HG03025 (cell line): Measurements from ENCODE around the gene COX7A1.
"Not testable (repeated sequence)": the region's sequence is repeated elsewhere in the genome, so short reads cannot be mapped to it uniquely, and the experiment has no call there.

Source experiments
- ATAC-seq: cut with Tn5 transposase; IDR thresholded peaks from one replicate; pipeline ENCODE4 v1.9.1; 2021; ENCODE audit warnings: mild to moderate bottlenecking, moderate library complexity; ENCODE audit not compliant: unreplicated experiment, low FRiP score

The COX7A1 gene

DNA sequence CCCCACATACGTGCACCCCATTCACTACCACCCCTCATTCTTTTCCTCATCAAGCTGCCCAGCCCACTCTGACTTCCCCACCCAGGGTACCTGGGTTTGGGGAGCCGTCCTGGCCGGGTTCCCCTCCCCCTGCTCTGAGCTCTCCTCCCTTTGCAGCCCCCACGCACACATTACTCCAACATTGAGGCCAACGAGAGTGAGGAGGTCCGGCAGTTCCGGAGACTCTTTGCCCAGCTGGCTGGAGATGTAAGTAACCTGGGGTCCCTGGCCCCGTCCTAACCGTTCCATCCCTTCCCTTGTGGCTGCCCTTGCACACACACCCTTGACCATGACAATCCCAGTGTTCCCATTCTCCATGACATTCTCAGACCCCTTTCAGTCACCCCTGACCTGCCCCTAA, 9.8 kb downstream of the COX7A1 start:
- ATAC-seq = no peak

DNA sequence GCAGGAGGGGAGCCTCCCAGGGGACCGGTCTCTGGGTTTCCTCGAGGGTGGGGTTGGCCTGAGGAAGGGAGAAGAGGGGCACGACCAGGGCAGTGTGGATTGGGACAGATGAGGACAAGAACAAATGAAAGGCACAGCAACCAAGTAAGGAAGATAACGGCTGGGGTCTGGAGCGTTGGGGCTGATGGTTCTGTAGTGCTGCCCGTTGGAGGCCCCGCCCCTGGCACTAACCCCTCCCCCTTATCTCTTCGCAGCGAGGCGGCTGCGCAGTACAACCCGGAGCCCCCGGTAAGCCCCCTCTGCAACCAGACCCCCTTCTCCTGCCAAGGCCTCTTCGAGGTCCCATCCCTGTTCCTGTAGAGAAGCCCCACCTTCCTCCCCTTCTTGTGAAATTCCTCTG, 10.2 kb downstream of the COX7A1 start:
- no peak for ATAC-seq

DNA sequence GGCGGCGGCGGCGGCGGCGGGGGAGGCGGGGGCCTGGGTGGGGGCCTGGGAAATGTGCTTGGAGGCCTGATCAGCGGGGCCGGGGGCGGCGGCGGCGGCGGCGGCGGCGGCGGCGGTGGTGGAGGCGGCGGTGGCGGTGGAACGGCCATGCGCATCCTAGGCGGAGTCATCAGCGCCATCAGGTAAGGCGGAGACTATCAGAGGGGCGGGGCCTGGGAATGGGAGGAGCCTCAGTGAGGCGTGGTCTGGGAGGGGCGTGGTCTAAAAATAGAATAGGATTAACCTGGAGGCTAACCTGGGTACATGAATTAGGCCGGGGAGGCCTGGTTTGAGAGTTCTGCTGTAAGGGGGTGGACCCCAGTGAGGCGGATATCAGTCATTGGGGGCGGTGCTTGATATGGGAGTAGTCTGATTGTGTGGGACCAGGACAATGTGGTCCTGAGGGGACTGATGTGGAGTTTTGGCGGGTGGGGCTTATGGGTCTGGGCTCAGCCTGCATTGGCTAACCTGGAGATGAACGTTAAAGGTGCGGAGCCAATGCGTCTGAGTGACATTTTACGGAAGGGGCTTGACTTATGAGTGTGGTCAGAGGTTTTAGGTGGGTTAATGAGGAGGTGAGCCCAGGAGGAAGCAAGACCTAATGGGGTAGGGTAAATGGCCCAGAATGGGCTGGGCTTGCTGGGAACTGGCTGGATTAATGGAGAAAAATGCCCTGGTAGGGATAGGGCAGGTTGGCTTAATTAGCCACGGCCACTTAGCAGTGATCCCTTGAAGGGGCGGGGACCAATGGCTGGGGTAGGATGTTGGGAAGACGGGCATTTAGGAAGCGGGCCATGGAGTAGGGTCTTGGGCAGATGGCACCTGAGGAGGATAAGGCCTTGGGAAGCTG, 11.0 kb downstream of the COX7A1 start:
- ATAC-seq = no peak

DNA sequence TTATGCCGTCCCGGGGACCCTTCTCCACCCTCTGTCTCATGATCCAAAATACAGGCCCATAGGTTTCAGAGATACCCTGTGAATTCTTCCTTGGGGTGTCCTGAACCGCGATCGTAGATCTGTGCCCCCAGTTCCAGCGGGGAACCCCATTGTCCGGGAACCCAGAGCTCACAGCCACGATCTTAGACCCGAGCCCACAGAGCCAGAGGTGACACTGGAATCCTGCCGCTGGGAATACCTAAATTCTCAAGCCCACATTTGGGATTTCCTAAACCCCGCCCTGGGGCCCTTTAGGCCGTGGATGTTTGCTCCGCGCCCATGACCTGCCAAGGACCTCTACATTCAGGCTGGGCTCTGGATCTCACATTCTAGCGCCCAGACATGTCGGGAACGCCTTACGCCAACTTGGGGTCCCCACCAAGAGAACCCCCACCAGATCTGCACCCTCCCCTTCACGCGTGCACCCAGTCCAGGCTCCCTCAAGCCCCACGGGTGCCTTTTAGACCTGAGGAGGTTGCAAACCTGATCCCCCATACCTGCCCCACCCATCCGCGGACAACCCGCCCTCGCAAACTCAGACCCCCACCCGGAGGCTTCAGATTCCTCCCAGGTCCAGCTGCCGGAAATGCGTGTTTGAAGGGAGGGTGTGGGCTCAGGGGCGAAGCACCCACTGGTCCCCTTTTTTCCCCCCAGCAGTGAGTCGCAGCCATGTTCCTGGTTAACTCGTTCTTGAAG, 11.8 kb downstream of the COX7A1 start:
- no peak for ATAC-seq

DNA sequence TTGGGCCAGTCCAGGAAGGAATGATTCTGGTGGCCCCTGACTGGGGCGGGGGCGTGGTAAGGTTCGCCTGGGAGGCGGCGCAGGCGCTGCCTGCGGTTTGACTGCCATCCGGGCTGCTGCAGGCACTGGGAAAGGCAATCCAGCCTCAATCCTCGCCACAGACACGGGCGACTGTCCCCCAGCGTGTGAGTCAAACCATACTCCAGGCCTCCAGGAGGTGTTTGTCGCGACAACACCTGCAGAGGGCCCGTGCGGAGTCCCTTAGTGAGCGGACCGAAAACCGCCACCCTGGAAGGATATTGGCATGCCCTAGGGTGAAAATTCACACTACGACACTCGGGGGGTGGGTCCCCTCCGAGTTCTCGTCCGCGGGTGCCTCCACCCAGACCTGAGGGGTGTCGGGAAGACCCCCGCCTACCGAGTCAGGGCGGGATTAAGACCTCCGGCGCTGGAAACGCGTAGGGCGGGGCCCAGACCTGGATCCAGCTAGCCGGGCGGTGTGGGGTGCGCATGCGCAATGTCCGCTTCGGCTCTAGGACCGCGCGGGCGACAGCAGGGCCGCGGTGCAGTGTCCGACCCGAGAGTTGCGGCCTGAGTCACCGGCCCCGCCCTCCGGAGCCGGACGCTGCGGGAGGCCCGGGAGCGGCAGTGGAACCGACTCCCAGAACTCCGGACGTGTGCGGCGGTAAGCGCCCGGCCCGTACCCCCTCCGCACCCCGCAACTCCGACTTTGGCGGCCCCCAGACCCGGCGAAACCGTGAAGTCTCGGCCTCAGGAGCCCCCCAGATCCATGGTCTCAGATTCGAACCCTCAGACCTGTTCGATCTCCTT, 12.6 kb downstream of the COX7A1 start, which contains the start of gene CAPNS1:
Gene CAPNS1, plus strand, starts transcription at position 594 of the 831 bp plus-strand sequence. CDS start 946 bp downstream, outside the sequence.
- peak; percentile 76 for ATAC-seq

DNA sequence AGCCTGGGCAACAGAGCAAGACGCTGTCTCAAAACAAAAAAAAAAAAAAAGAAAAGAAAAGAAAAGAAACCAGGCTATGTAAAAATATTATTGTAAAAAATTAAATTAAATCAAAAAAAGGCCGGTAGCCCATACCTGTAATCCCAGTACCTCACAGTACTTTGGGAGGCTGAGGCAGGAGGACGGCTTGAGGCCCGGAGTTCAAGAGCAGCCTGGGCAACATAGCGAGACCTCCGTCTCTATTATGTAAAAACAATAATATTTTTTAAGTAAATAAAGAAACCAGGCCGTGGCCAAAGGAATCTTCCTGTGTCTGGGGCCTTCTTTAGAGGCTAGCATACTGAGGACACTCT, 13.2 kb downstream of the COX7A1 start:
- no peak for ATAC-seq

DNA sequence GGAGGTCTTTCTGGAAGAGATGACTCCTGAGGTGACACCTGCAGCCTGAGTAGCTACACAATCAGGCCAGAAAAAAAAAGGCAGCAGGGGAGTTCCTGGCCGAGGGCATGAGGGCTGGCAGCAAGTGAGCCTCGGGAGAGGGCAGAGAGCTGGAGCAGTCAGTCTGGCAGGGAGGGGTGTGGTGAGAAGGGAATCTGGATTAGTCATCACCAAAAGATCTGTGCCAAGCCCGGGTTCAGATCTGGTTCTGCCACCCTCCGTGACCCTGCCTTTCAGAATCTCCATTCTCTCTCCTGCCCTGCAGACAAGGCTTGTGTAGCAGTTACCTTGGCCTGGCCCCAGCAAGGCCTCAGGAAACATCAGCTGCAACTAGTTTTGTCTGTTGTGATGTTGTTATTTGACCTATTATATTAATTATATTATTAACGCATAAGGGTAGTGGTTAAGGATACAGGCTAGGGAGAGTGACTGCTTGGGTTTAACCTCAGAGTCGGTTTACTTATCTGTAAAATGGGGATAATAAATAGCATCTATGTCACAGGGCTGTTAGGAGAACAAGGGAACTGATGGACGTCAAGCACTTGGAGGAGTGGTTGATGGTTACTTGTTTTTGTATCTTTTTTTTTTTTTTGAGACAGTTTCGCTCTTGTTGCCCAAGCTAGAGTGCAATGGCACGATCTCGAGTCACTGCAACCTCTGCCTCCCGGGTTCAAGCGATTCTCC, 15.1 kb downstream of the COX7A1 start:
- ATAC-seq = no peak

DNA sequence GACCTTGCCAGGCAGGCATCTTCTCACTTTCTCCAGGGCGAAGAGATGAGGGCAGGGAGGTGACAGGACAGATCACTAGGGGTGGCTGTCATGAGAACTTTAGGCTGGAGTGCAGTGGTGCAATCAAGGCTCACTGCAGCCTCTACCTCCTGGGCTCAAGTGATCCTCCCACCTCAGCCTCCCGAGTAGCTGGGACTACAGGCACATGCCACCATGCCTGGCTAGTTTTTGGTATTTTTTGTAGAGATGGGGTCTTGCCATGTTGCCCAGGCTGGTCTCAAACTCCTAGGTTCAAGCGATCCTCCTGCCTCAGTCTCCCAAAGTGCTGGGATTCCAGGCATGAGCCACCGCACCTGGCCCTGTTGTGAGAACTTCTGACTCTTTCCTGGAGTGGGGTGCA, 17.4 kb downstream of the COX7A1 start:
- ATAC-seq = not testable (repeated sequence)

DNA sequence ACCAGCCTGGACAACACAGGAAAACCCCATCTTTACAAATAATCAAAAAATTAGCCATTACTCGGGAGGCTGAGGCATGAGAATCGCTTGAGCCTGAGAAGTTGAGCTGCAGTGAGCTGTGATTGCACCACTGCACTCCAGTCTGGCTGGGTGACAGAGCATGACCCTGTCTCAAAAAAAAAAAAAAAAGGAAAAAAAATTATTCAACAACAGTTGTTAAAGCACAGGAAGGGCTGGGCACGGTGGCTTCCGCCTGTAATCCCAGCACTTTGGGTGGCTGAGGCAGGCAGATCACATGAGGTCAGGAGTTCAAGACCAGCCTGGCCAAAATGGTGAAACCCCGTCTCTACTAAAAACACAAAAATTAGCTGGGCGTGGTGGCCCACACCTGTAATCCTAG, 21.0 kb downstream of the COX7A1 start:
- ATAC-seq = not testable (repeated sequence)

DNA sequence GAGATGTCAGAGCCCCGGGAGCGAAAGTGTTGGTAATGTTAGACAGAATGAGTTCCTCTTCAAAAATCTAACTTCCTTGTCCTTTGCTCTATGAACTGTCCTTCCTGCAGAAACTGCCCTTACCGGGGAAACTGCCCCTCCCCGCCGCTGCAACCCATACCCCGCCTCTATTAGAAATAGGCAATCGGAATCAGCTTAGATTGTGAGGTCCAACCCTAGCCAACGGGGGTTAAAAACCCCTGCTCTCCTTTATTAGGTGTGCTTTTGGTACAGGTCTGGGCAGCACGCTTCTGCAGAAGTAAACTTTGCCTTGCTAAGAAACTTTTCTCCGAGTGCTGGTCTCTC, 23.9 kb downstream of the COX7A1 start:
- no peak for ATAC-seq

DNA sequence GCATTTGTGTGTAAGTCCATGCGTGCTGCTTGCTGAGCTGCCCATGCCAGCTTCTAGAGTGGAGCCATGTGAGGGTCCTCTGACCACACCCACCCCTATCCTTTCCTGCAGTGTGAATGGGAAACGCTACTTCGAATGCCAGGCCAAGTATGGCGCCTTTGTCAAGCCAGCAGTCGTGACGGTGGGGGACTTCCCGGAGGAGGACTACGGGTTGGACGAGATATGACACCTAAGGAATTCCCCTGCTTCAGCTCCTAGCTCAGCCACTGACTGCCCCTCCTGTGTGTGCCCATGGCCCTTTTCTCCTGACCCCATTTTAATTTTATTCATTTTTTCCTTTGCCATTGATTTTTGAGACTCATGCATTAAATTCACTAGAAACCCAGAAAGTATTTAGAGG, 26.7 kb downstream of the COX7A1 start:
- no peak for ATAC-seq

DNA sequence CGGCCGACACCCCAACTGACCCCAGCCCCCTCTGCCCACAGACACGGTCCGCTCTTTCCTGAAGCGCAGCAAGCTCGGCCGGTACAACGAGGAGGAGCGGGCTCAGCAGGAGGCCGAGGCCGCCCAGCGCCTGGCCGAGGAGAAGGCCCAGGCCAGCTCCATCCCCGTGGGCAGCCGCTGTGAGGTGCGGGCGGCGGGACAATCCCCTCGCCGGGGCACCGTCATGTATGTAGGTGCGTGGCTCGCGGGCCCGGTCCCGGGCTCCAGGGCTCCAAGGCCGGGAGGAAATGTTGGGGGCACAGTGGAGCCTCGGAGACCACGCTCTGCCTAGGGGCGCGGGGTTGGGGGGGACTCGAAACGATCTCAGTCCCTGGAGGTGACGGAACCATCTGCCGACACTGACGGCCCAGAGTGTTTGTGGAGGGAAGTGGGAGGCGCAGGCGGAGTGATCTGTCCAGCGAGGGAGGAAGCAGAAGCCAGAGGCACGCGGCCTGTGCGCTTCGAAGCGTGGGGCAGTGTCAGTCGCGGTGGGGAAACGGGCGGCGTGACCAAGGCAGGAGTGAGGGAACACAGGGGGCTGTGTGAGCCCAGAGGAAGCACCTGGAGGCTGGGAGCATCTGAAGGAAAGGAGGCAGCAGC, 30.6 kb downstream of the COX7A1 start:
- ATAC-seq = no peak

DNA sequence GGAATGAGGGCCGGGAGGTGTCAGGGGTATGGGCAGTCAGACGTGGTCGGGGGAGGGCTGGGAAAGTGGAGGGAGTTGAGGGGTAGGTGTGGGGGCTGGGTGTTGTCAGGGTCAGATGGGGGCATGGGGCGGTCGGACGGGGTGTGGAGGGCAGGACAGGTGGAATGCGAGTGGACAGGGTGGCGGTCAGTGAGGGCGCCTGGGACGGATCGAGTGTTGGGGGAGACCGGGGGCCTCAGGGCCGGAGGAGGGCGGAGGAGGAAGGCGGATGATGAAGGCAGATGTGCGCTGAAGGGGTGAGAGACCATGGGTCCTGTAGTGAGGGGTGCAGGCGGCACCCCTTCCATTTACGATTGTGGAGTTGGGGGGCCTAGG, 31.3 kb downstream of the COX7A1 start:
- no peak for ATAC-seq

DNA sequence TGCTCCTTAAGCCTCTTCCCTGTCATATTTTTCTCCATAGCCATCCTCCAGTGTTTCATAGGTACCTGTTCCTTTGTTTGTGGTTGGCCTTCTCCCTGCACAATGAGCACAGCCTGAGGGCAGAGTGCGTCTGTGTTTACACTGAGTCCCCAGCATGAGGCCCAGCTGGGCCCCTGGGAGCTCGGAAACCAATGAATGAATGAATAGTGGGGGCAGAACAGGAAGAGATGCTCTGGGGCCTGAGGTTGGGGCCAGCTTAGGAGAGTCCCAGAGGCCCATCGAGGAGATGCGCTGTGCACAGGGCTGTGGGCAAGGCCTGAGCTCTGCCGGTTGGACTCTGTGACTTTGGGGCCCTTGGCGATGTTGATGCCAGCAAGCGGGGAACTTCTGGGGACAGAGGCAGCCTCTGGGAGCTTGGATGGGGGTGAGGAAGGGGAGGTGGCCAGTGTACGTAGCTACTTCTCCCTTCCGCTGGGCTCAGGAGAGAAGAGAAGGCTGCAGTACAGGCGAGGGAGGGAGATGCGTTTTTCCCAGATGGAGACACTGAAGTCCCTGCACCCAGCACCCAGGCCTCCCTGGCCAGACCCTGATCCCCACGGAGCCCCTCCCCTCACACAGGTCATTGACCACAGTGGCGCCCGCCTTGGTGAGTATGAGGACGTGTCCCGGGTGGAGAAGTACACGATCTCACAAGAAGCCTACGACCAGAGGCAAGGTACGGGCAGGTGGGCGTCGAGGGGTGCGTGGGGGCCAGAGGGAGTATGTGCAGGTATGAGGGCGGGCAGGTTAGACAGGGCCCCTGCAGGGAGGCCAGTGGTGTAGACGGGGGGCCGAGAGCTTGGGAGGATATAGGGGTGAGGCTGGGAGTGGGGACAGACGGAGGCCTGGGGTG, 31.9 kb downstream of the COX7A1 start:
- no peak for ATAC-seq

DNA sequence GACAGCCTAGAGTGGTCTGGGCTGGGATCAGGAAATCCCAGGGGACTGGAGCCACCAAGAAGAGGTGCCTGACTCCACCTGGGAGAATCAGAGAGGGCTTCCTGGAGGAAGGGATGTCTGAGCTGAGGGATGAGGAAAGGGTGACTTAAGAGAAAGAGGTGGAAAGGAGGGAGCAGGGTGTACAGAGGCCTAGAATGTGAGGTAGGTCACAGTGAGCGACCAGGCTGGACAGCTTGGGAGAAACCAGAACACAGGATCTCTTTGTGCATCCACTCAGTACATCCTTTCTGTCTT, 36.0 kb downstream of the COX7A1 start:
- no peak for ATAC-seq

DNA sequence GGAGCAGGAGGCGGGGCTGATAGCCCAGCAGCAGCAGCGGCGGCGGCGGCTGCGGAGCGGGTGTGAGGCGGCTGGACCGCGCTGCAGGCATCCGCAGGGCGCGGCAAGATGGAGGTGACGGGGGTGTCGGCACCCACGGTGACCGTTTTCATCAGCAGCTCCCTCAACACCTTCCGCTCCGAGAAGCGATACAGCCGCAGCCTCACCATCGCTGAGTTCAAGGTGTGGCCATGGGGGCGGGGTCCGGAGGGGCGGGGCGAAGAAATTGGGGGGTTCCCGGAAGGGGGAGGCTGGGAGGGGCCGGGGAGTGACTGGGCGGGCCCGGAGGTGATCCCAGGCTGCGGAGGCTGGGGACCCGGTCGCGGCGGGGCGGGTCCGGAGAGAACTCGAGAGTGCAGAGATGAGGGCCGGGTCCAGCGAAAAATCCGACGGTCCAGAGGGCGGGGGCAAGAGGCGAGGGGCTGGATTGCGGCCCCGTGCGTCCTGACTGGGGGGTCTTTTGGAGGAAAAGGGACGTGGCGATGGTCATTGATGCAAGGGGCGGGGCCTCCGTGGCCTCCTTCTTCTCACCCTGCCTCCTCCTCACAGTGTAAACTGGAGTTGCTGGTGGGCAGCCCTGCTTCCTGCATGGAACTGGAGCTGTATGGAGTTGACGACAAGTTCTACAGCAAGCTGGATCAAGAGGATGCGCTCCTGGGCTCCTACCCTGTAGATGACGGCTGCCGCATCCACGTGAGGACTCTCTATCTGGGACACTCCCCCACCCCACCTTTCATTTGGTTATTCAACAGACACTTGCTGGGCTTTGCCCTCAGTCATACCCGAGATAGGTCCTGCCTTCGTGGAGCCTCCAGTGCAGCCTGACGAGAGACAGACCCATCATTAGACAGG, 36.5 kb downstream of the COX7A1 start, which contains the start of gene TBCB:
Gene TBCB, plus strand, starts transcription at position 16 of the 891 bp plus-strand sequence. Its CDS starts 93 bp downstream, at position 109.
- peak; percentile 19 for ATAC-seq

DNA sequence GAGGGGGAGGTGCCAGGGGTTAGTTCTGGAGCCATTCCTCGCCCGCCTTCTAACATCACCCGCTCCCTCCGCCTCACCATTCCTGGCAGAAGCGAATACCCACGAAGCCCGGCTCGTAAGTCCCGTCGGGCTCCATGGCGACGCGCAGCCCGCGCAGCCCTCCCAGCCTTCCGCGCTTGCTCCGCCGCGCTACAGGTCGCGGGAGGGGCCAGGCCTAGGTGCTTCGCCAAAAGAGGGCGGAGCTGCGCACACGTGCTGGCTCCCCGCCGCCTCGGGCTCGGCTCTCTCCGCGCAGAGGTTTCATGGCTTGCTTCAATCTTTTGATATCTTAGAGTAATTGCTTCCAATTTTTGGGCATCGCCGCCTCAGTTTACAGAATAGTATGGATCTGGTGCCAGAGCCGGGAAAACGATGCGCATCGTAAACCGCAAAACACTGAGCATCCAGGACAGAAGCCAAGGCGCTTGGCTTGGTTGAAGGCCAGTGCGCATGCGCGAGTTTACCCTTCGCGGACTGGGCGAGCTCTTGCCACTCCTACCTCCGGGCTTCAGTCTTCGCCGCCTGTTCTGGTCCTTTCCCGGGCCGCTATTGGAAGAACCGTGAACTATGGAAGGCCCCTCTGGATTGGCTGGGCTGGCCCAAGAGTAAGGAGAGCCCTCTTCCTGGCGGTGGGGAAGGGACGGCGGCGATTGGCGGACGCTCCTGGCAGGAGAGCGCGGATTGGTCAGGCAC, 37.4 kb downstream of the COX7A1 start, which contains the start of gene POLR2I:
Gene POLR2I, minus strand, starts transcription at position 155 of the 732 bp plus-strand sequence. Its CDS starts 19 bp downstream, at position 136.
- ATAC-seq = peak; percentile 62
